Common myeloid progenitor, CD34-positive (primary cell): ENCODE measurements around the gene GNA12.
A peak's percentile ranks its signal among the peaks of the same experiment; 100 is the strongest.

ENCODE experiments used
- CTCF ChIA-PET: fragments of 350-600 bp; sonication (Branson Sonifier 250); formaldehyde crosslinking; loops from one replicate; lab custom pipeline; 2021; ENCODE audit warnings: antibody characterized with exemption; lab: Charles Lee
- POLR2A ChIA-PET: fragments of 350-600 bp; sonication (Branson Sonifier 250); formaldehyde crosslinking; loops from one replicate; lab custom pipeline; 2021; ENCODE audit warnings: antibody characterized with exemption; lab: Charles Lee
- DNase-seq, 3 donors: peaks; one replicate each; pipeline versions ENCODE4 v3.0.0 to v3.0.0-alpha.2; 2013
- H3K27ac ChIP-seq, 2 experiments: 1 replicate in 1 of 2; 2 replicates in 1 of 2; pipeline ENCODE4 v1.7.0; 2013; ENCODE audit warnings: inconsistent platforms in 2 of 2, low read length in 2 of 2, mild to moderate bottlenecking in 2 of 2, low read depth in 1 of 2, moderate library complexity in 1 of 2; ENCODE audit not compliant: severe bottlenecking in 2 of 2, insufficient read depth in 1 of 2, poor library complexity in 1 of 2
- H3K27me3 ChIP-seq, 5 experiments: replicated peaks in 2 of 5; 1 replicate in 3 of 5; 2 replicates in 2 of 5; pipeline versions ENCODE4 v1.6.1 to v1.7.0; 2013; ENCODE audit warnings: low read length in 4 of 5, mild to moderate bottlenecking in 2 of 5, moderate library complexity in 2 of 5, inconsistent platforms in 1 of 5; ENCODE audit not compliant: insufficient read depth in 5 of 5, control insufficient read depth in 4 of 5
- H3K36me3 ChIP-seq, 4 experiments: 1 replicate in 2 of 4; 2 replicates in 2 of 4; pipeline versions ENCODE4 v1.6.1 to v1.7.0; 2013; ENCODE audit warnings: low read length in 3 of 4, control low read depth in 1 of 4, mild to moderate bottlenecking in 1 of 4; ENCODE audit not compliant: control insufficient read depth in 4 of 4, insufficient read depth in 4 of 4
- H3K4me1 ChIP-seq, 4 experiments: 1 replicate in 3 of 4; 2 replicates in 1 of 4; pipeline versions ENCODE4 v1.6.1 to v1.7.1; 2013; ENCODE audit warnings: low read length in 3 of 4, mild to moderate bottlenecking in 3 of 4, control low read depth in 1 of 4, inconsistent platforms in 1 of 4, moderate library complexity in 1 of 4; ENCODE audit not compliant: control insufficient read depth in 4 of 4, insufficient read depth in 4 of 4; ENCODE audit errors: control extremely low read depth in 1 of 4
- H3K4me3 ChIP-seq, 7 experiments: 1 replicate in 4 of 7; 2 replicates in 3 of 7; pipeline versions ENCODE4 v1.5.1 to v1.7.0; 2013; ENCODE audit warnings: mild to moderate bottlenecking in 7 of 7, low read length in 6 of 7, moderate library complexity in 6 of 7, inconsistent platforms in 2 of 7, low read depth in 2 of 7, control low read depth in 1 of 7; ENCODE audit not compliant: insufficient read depth in 4 of 7, control insufficient read depth in 1 of 7; ENCODE audit errors: extremely low read depth in 1 of 7
- H3K9me3 ChIP-seq, 5 experiments: 1 replicate in 4 of 5; 2 replicates in 1 of 5; pipeline versions ENCODE4 v1.6.1 to v1.7.1; 2013; ENCODE audit warnings: low read length in 4 of 5, mild to moderate bottlenecking in 2 of 5, inconsistent platforms in 1 of 5, low read depth in 1 of 5, moderate library complexity in 1 of 5; ENCODE audit not compliant: control insufficient read depth in 4 of 5, insufficient read depth in 2 of 5; ENCODE audit errors: control extremely low read depth in 1 of 5
- WGBS: methylation state at CpG from one replicate; pipeline ENCODE4 v1.1.5; 2013; ENCODE audit not compliant: insufficient coverage; 5-methylcytosine and 5-hydroxymethylcytosine counted together

The GNA12 gene

DNA sequence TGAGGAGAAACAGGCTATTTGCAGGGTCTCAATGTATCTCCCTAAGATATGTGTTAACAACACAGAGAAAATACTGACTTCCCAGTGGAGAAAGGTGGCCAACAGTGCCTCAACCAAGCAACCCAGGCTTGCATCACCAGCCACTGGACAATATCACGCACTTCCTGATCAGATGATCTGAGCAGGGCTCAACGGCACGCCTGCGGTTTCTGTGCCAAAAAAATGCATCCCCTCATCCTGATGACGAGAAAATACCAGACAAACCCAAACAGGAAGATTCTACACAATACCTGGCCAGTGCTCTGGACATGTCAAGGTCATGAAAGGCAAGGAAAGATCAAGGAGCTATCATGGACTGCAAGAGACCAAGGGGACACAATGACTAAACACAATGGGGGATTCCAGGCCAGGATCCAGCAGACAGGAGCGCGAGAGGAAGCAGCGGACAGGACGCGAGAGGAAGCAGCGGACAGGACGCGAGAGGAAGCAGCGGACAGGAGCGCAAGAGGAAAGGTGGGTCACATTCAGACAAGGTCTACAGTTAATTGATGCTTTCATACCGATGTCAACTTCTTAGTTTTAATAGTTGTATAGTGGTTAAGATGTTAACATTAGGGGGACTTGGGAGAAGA, 51.1 kb downstream of the GNA12 start:
- no peaks in the 10 kb centered on the region for H3K9me3 ChIP-seq
- H3K36me3 ChIP-seq: peaks cover 17 to 53% (median 41%) of the 10 kb centered on the region in 4 experiments
- 80% methylated on average over 10 of the region's 16 CpGs for WGBS
- H3K27ac ChIP-seq: no peak overlapping the region
- no peak for DNase-seq
- no peaks in the 10 kb centered on the region for H3K27me3 ChIP-seq
- H3K4me1 ChIP-seq: peaks cover 0 to 26% (median 18%) of the 10 kb centered on the region in 4 experiments
- ChIA-PET CTCF (interaction anchor here (2.3 kb wide), 1 partner anchor 58 kb away, joined by 7 read pairs; no protein-coding TSS in a partner anchor), POLR2A (interaction anchor here (0.6 kb wide), 1 partner anchor 148 kb away, joined by 3 read pairs; no protein-coding TSS in a partner anchor)
- H3K4me3 ChIP-seq: no peak overlapping the region

DNA sequence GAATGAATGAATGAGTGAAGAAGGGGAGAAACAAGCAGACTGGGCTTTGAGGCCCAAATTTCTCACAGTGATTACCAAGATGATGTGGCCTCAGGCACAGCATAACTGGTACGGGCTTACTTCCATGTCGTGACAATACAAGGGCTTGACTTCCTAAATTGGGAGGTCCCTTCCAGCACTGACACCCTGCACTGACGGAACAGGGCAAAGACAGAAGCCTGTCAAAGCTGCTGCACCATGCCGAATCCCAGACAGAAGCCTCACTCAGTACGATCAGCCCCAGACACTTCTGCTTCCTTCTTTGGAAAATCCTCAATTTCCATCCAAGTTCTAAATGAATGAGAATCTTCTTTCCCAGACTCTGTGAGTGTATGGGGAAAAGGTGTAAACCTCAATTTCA, 51.9 kb downstream of the GNA12 start:
- Histone ChIP-seq H3K27ac (no peak overlapping the region), H3K9me3 (no peaks in the 10 kb centered on the region), H3K4me3 (no peak overlapping the region), H3K36me3 (peaks cover 17 to 58% (median 44%) of the 10 kb centered on the region in 4 experiments), H3K4me1 (peaks cover 0 to 19% (median 16%) of the 10 kb centered on the region in 4 experiments), H3K27me3 (no peaks in the 10 kb centered on the region)
- DNase-seq: no peak
- 100% methylated on average over 5 of the region's 5 CpGs for WGBS
- POLR2A ChIA-PET: no interaction called here
- CTCF ChIA-PET: interaction anchor here (1.6 to 2.3 kb wide), 2 partner anchors 13 to 58 kb away, joined by 3 to 7 read pairs; no protein-coding TSS in a partner anchor

DNA sequence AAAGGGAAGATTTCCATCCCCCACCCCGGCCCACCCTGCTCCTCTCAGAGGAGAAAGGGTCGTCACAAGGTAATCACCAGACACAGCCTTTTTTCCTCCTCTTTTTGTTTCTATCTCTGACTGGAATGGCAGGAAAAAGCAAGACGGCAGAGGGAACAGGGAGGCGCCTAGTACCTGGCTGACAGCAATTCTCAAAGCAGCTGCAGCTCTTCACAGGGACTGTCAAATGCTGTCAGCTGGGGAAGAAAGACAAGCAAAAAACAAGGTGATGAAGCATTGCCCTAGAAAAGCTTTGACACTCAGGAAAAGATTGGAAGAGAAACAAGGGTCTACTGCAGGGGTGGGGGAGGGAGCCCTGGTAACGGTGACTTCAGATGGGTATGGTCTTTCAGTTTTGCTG, 52.7 kb downstream of the GNA12 start:
- 91% methylated on average over 3 of the region's 5 CpGs for WGBS

DNA sequence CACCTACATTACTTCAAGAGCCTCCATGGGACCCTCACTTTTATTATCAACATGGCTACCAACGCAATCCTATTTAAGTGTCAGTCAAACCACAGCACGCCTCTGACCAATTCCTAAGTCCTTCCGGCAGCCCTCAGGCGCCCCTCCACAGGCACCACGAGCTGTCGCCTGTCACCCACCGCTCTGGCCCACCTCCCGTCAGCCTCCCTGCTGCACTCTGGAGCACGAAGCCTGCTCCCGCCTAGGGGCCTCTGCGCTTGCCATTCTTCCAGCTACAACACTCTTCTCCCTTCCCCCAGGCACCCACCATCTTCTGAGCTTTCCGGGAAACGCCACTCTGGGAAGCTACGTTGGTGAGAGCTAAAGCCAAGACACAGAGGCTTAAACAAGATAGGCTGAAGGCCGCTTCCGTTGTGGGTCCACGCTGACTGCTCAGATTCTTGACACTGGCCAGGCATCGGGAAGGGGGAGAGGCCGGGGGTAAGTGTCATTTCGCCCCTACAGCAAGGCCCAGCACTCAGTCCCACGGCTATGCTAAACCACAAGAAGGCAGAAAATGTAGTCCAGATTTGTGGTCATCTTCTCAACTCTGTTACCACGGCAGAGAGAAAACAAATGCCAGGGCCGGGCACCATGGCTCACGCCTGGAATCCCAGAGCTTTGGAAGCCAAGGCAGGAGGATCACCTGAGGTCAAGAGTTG, 56.7 kb downstream of the GNA12 start:
- CTCF ChIA-PET: interaction anchor here (1.0 to 1.8 kb wide), 9 partner anchors 8 to 78 kb away, joined by 3 to 8 read pairs (median 4); no protein-coding TSS in a partner anchor
- 97% methylated on average over 21 of the region's 24 CpGs for WGBS
- DNase-seq: no peak

More for the DNA sequence above, 52.7 kb downstream of the GNA12 start:
- Histone ChIP-seq H3K27me3 (no peaks in the 10 kb centered on the region), H3K4me3 (no peak overlapping the region), H3K27ac (no peak overlapping the region), H3K9me3 (no peaks in the 10 kb centered on the region), H3K36me3 (peaks cover 17 to 67% (median 49%) of the 10 kb centered on the region in 4 experiments), H3K4me1 (peaks cover 0 to 12% (median 10%) of the 10 kb centered on the region in 4 experiments)
- CTCF ChIA-PET: interaction anchor here (1.6 to 2.3 kb wide), 2 partner anchors 14 to 57 kb away, joined by 3 to 7 read pairs; no protein-coding TSS in a partner anchor
- POLR2A ChIA-PET: no interaction called here
- no peak for DNase-seq

DNA sequence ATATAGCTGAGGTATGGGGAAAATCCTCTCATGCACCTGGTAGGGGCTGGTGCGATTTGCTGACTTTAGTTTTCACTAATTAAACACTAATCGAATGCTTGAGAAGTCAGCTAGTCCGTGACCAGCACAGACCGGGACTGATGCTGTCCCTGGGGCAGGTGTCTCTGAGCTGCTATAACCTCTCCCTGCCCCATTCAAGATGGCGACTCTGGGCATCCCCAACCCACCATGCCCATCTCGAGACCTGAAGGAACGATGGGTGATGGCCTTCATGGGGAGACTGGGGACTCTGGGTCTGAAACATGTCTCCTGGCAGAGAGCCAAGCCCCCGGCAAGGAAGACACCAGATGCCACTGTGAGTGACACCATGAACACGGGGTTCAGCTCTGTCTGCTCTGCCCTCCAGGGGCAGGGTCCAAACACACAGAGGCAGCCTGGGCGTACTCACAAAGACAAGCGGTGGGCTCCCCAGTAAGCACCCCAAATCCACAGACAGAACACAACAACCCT, 57.4 kb downstream of the GNA12 start:
- ChIA-PET CTCF (interaction anchor here (1.0 to 1.8 kb wide), 5 partner anchors 9 to 42 kb away, joined by 3 to 5 read pairs (median 3); no protein-coding TSS in a partner anchor), POLR2A (interaction anchor here (1.1 kb wide), 1 partner anchor 38 kb away, joined by 3 read pairs; no protein-coding TSS in a partner anchor)
- H3K36me3 ChIP-seq: peaks cover 2 to 49% (median 33%) of the 10 kb centered on the region in 4 experiments
- H3K27ac ChIP-seq: no peak overlapping the region
- DNase-seq: no peak
- H3K27me3 ChIP-seq: no peaks in the 10 kb centered on the region
- H3K4me1 ChIP-seq: peaks cover 0 to 25% (median 14%) of the 10 kb centered on the region in 4 experiments
- H3K4me3 ChIP-seq: no peak overlapping the region
- 96% methylated on average over 10 of the region's 11 CpGs for WGBS
- H3K9me3 ChIP-seq: peaks cover 0 to 2% (median 0%) of the 10 kb centered on the region in 5 experiments

More for the DNA sequence above, 56.7 kb downstream of the GNA12 start:
- Histone ChIP-seq H3K9me3 (peaks cover 0 to 2% (median 0%) of the 10 kb centered on the region in 5 experiments), H3K27ac (no peak overlapping the region), H3K4me1 (peaks cover 0 to 25% (median 14%) of the 10 kb centered on the region in 4 experiments), H3K36me3 (peaks cover 9 to 53% (median 37%) of the 10 kb centered on the region in 4 experiments), H3K27me3 (no peaks in the 10 kb centered on the region), H3K4me3 (no peak overlapping the region)
- POLR2A ChIA-PET: interaction anchor here (1.1 kb wide), 1 partner anchor 37 kb away, joined by 3 read pairs; no protein-coding TSS in a partner anchor

DNA sequence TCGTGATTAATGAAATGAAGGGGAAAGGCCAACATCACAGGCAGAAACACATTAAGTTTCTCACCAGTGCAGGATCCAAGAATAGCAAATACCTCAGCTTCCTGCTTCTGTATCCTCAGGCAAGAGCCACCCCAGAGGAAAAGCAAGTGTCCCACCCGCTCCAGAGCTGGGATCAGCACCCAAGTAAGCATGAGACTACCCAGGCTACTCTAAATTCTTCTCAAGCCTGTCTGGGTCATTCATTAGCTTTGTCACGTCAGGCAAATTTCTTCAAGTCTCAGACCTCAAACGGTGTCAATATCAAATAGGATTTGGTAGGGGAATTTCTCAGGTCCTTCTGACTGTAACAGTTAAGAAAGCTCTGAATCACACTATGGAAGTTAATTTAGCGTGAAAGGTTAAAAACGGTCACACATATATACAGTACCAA, 59.0 kb downstream of the GNA12 start:
- ChIA-PET CTCF (interaction anchor here (0.7 to 1.4 kb wide), 8 partner anchors 8 to 80 kb away, joined by 3 to 4 read pairs (median 3); no protein-coding TSS in a partner anchor), POLR2A (no interaction called here)
- 48% methylated on average over 3 of the region's 6 CpGs for WGBS
- H3K27me3 ChIP-seq: no peaks in the 10 kb centered on the region
- H3K36me3 ChIP-seq: peaks cover 0 to 47% (median 29%) of the 10 kb centered on the region in 4 experiments
- H3K9me3 ChIP-seq: peaks cover 0 to 2% (median 0%) of the 10 kb centered on the region in 5 experiments
- H3K27ac ChIP-seq: peak overlapping the region; percentile 28 to 56
- H3K4me3 ChIP-seq: no peak overlapping the region
- H3K4me1 ChIP-seq: peaks cover 0 to 20% (median 10%) of the 10 kb centered on the region in 4 experiments
- no peak for DNase-seq
